ENCODE results near the gene SERAC1. TPM values are rescaled to one million over a fixed set of nuclear protein-coding genes. Genes with fewer than 3 reads are reported as not detected.

The SERAC1 gene
- polyA plus RNA-seq, 1 donor = 6.9 TPM

GRCh38 chr6:158125271-158125670 is 42.8 kb downstream of the SERAC1 start:
- no CpG with 5 or more reads among the region's 2 CpGs for WGBS (ENCODE audit: insufficient coverage, low lambda C conversion rate)
- DNase-seq = no peak
- Histone ChIP-seq H3K4me1 (ENCODE audit: control insufficient read depth, insufficient read depth, low read length) (no peaks in the 10 kb centered on the region), H3K27ac (ENCODE audit: low read length) (no peak overlapping the region), H3K36me3 (ENCODE audit: control insufficient read depth, insufficient read depth, low read length) (peaks cover 7% of the 10 kb centered on the region), H3K27me3 (ENCODE audit: control insufficient read depth, insufficient read depth, low read length) (no peaks in the 10 kb centered on the region), H3K9me3 (ENCODE audit: control insufficient read depth, low read depth, low read length) (no peaks in the 10 kb centered on the region), H3K4me3 (ENCODE audit: low read length) (no peak overlapping the region)

GRCh38 chr6:158124288-158124687 is 43.8 kb downstream of the SERAC1 start:
- Histone ChIP-seq H3K36me3 (ENCODE audit: control insufficient read depth, insufficient read depth, low read length) (peaks cover 7% of the 10 kb centered on the region), H3K4me3 (ENCODE audit: low read length) (no peak overlapping the region), H3K27ac (ENCODE audit: low read length) (no peak overlapping the region), H3K27me3 (ENCODE audit: control insufficient read depth, insufficient read depth, low read length) (no peaks in the 10 kb centered on the region), H3K4me1 (ENCODE audit: control insufficient read depth, insufficient read depth, low read length) (no peaks in the 10 kb centered on the region), H3K9me3 (ENCODE audit: control insufficient read depth, low read depth, low read length) (no peaks in the 10 kb centered on the region)
- no peak for DNase-seq
- 100% methylated on average over 1 of the region's 1 CpG for WGBS (ENCODE audit: insufficient coverage, low lambda C conversion rate)

- H3K36me3 ChIP-seq (ENCODE audit: control insufficient read depth, insufficient read depth, low read length) = peaks cover 7% of the 10 kb centered on the region
- no peak for DNase-seq
- WGBS (ENCODE audit: insufficient coverage, low lambda C conversion rate) = no CpG with 5 or more reads among the region's 2 CpGs
Observed at GRCh38 chr6:158122048-158122447, 46.0 kb downstream of the SERAC1 start.

GRCh38 chr6:158121335-158121734 is 46.7 kb downstream of the SERAC1 start:
- no peak for DNase-seq
- Histone ChIP-seq H3K36me3 (ENCODE audit: control insufficient read depth, insufficient read depth, low read length) (peaks cover 2% of the 10 kb centered on the region), H3K9me3 (ENCODE audit: control insufficient read depth, low read depth, low read length) (no peaks in the 10 kb centered on the region), H3K4me1 (ENCODE audit: control insufficient read depth, insufficient read depth, low read length) (no peaks in the 10 kb centered on the region), H3K27ac (ENCODE audit: low read length) (no peak overlapping the region), H3K27me3 (ENCODE audit: control insufficient read depth, insufficient read depth, low read length) (no peaks in the 10 kb centered on the region), H3K4me3 (ENCODE audit: low read length) (no peak overlapping the region)
- no CpG with 5 or more reads among the region's 3 CpGs for WGBS (ENCODE audit: insufficient coverage, low lambda C conversion rate)

More at GRCh38 chr6:158122048-158122447, 46.0 kb downstream of the SERAC1 start:
- no peak overlapping the region for H3K27ac ChIP-seq (ENCODE audit: low read length)
- H3K4me1 ChIP-seq (ENCODE audit: control insufficient read depth, insufficient read depth, low read length) = no peaks in the 10 kb centered on the region
- no peaks in the 10 kb centered on the region for H3K9me3 ChIP-seq (ENCODE audit: control insufficient read depth, low read depth, low read length)
- no peak overlapping the region for H3K4me3 ChIP-seq (ENCODE audit: low read length)
- no peaks in the 10 kb centered on the region for H3K27me3 ChIP-seq (ENCODE audit: control insufficient read depth, insufficient read depth, low read length)

GRCh38 chr6:158118886-158119285 is 49.2 kb downstream of the SERAC1 start:
- DNase-seq = no peak
- H3K27me3 ChIP-seq (ENCODE audit: control insufficient read depth, insufficient read depth, low read length) = no peaks in the 10 kb centered on the region
- 100% methylated on average over 1 of the region's 3 CpGs for WGBS (ENCODE audit: insufficient coverage, low lambda C conversion rate)
- no peak overlapping the region for H3K4me3 ChIP-seq (ENCODE audit: low read length)
- H3K36me3 ChIP-seq (ENCODE audit: control insufficient read depth, insufficient read depth, low read length) = no peaks in the 10 kb centered on the region
- H3K27ac ChIP-seq (ENCODE audit: low read length) = no peak overlapping the region
- H3K4me1 ChIP-seq (ENCODE audit: control insufficient read depth, insufficient read depth, low read length) = no peaks in the 10 kb centered on the region
- no peaks in the 10 kb centered on the region for H3K9me3 ChIP-seq (ENCODE audit: control insufficient read depth, low read depth, low read length)

- DNase-seq = no peak
- no peaks in the 10 kb centered on the region for H3K4me1 ChIP-seq (ENCODE audit: control insufficient read depth, insufficient read depth, low read length)
- H3K27me3 ChIP-seq (ENCODE audit: control insufficient read depth, insufficient read depth, low read length) = no peaks in the 10 kb centered on the region
- no peak overlapping the region for H3K4me3 ChIP-seq (ENCODE audit: low read length)
- H3K36me3 ChIP-seq (ENCODE audit: control insufficient read depth, insufficient read depth, low read length) = peaks cover 2% of the 10 kb centered on the region
- no peak overlapping the region for H3K27ac ChIP-seq (ENCODE audit: low read length)
- no peaks in the 10 kb centered on the region for H3K9me3 ChIP-seq (ENCODE audit: control insufficient read depth, low read depth, low read length)
- WGBS (ENCODE audit: insufficient coverage, low lambda C conversion rate) = no CpG with 5 or more reads among the region's 6 CpGs
Observed at GRCh38 chr6:158115508-158115907, 52.6 kb downstream of the SERAC1 start.

GRCh38 chr6:158115102-158115501 is 53.0 kb downstream of the SERAC1 start:
- no CpG with 5 or more reads among the region's 4 CpGs for WGBS (ENCODE audit: insufficient coverage, low lambda C conversion rate)
- Histone ChIP-seq H3K4me1 (ENCODE audit: control insufficient read depth, insufficient read depth, low read length) (no peaks in the 10 kb centered on the region), H3K27ac (ENCODE audit: low read length) (no peak overlapping the region), H3K9me3 (ENCODE audit: control insufficient read depth, low read depth, low read length) (no peaks in the 10 kb centered on the region), H3K36me3 (ENCODE audit: control insufficient read depth, insufficient read depth, low read length) (peaks cover 2% of the 10 kb centered on the region), H3K4me3 (ENCODE audit: low read length) (no peak overlapping the region), H3K27me3 (ENCODE audit: control insufficient read depth, insufficient read depth, low read length) (no peaks in the 10 kb centered on the region)
- no peak for DNase-seq

GRCh38 chr6:158113802-158114201 is 54.3 kb downstream of the SERAC1 start:
- Histone ChIP-seq H3K36me3 (ENCODE audit: control insufficient read depth, insufficient read depth, low read length) (peaks cover 2% of the 10 kb centered on the region), H3K27me3 (ENCODE audit: control insufficient read depth, insufficient read depth, low read length) (no peaks in the 10 kb centered on the region)
- DNase-seq = no peak

GRCh38 chr6:158111987-158112386 is 56.1 kb downstream of the SERAC1 start:
- no peak overlapping the region for H3K27ac ChIP-seq (ENCODE audit: low read length)
- no peaks in the 10 kb centered on the region for H3K27me3 ChIP-seq (ENCODE audit: control insufficient read depth, insufficient read depth, low read length)
- WGBS (ENCODE audit: insufficient coverage, low lambda C conversion rate) = no CpG with 5 or more reads among the region's 5 CpGs
- H3K4me1 ChIP-seq (ENCODE audit: control insufficient read depth, insufficient read depth, low read length) = no peaks in the 10 kb centered on the region
- H3K9me3 ChIP-seq (ENCODE audit: control insufficient read depth, low read depth, low read length) = no peaks in the 10 kb centered on the region
- DNase-seq = no peak
- H3K4me3 ChIP-seq (ENCODE audit: low read length) = no peak overlapping the region
- H3K36me3 ChIP-seq (ENCODE audit: control insufficient read depth, insufficient read depth, low read length) = peaks cover 2% of the 10 kb centered on the region

More at GRCh38 chr6:158113802-158114201, 54.3 kb downstream of the SERAC1 start:
- no peak overlapping the region for H3K4me3 ChIP-seq (ENCODE audit: low read length)
- H3K27ac ChIP-seq (ENCODE audit: low read length) = no peak overlapping the region
- H3K9me3 ChIP-seq (ENCODE audit: control insufficient read depth, low read depth, low read length) = no peaks in the 10 kb centered on the region
- no peaks in the 10 kb centered on the region for H3K4me1 ChIP-seq (ENCODE audit: control insufficient read depth, insufficient read depth, low read length)

- Histone ChIP-seq H3K4me1 (ENCODE audit: control insufficient read depth, insufficient read depth, low read length) (no peaks in the 10 kb centered on the region), H3K4me3 (ENCODE audit: low read length) (no peak overlapping the region), H3K9me3 (ENCODE audit: control insufficient read depth, low read depth, low read length) (no peaks in the 10 kb centered on the region), H3K36me3 (ENCODE audit: control insufficient read depth, insufficient read depth, low read length) (peaks cover 2% of the 10 kb centered on the region), H3K27ac (ENCODE audit: low read length) (no peak overlapping the region), H3K27me3 (ENCODE audit: control insufficient read depth, insufficient read depth, low read length) (no peaks in the 10 kb centered on the region)
- no peak for DNase-seq
- WGBS (ENCODE audit: insufficient coverage, low lambda C conversion rate) = 100% methylated on average over 1 of the region's 5 CpGs
Observed at GRCh38 chr6:158110986-158111385, 57.1 kb downstream of the SERAC1 start.

GRCh38 chr6:158109748-158110147 is 58.3 kb downstream of the SERAC1 start:
- H3K9me3 ChIP-seq (ENCODE audit: control insufficient read depth, low read depth, low read length) = no peaks in the 10 kb centered on the region
- peaks cover 2% of the 10 kb centered on the region for H3K36me3 ChIP-seq (ENCODE audit: control insufficient read depth, insufficient read depth, low read length)
- 100% methylated on average over 1 of the region's 2 CpGs for WGBS (ENCODE audit: insufficient coverage, low lambda C conversion rate)
- DNase-seq = no peak
- H3K4me3 ChIP-seq (ENCODE audit: low read length) = no peak overlapping the region
- H3K4me1 ChIP-seq (ENCODE audit: control insufficient read depth, insufficient read depth, low read length) = no peaks in the 10 kb centered on the region
- H3K27me3 ChIP-seq (ENCODE audit: control insufficient read depth, insufficient read depth, low read length) = no peaks in the 10 kb centered on the region
- H3K27ac ChIP-seq (ENCODE audit: low read length) = no peak overlapping the region

All from large intestine (tissue), 3 donors.